ENCODE results near the gene SMYD4.
A peak's percentile ranks its signal among the peaks of the same experiment; 100 is the strongest.
"Not testable (repeated sequence)": the region's sequence is repeated elsewhere in the genome, so short reads cannot be mapped to it uniquely, and the experiment has no call there.

SMYD4 gene

DNA sequence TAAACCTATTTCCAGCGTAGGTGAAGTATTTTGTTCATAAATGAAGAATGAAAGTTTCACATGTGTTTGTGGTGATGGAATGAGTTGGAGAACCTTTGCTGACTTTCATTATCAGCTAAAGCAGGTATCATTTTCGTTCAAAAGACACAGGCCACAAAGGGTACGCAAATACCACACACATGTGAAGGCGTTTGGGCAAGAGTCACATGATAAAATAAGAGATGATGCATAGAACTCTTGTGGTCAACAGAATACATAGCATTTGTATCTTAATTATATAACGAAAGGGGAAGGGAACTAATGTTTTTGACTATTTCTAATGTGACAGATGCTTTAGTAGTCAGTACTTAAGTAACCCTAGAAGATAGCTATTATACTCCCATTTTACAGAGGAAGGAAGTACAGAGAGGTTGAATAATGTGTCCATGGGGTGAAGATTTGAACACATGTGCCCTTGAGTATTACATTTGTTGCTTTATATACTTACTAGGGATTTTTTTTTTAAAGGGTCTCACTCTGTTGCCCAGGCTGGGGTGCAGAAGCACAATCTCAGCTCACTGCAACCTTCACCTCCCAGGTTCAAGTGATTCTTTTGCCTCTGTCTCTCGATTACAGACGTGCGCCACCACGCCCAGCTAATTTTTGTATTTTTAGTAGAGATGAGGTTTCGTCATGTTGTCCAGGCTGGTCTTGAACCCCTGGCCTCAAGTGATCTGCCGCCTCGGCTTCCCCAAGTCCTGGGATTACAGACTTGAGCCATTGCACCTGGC is 4.9 kb upstream of the SMYD4 start:
- TF ChIP-seq, protein P1, sequence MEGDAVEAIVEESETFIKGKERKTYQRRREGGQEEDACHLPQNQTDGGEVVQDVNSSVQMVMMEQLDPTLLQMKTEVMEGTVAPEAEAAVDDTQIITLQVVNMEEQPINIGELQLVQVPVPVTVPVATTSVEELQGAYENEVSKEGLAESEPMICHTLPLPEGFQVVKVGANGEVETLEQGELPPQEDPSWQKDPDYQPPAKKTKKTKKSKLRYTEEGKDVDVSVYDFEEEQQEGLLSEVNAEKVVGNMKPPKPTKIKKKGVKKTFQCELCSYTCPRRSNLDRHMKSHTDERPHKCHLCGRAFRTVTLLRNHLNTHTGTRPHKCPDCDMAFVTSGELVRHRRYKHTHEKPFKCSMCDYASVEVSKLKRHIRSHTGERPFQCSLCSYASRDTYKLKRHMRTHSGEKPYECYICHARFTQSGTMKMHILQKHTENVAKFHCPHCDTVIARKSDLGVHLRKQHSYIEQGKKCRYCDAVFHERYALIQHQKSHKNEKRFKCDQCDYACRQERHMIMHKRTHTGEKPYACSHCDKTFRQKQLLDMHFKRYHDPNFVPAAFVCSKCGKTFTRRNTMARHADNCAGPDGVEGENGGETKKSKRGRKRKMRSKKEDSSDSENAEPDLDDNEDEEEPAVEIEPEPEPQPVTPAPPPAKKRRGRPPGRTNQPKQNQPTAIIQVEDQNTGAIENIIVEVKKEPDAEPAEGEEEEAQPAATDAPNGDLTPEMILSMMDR (IDR thresholded peaks at IDR 0.05; ENCODE audit: low read depth, low read length, missing control alignments): no peak
- H3K4me3 ChIP-seq (ENCODE audit: low read depth, low read length): no peak overlapping the region
- peak; percentile 89 for DNase-seq (ENCODE audit: low read depth)

DNA sequence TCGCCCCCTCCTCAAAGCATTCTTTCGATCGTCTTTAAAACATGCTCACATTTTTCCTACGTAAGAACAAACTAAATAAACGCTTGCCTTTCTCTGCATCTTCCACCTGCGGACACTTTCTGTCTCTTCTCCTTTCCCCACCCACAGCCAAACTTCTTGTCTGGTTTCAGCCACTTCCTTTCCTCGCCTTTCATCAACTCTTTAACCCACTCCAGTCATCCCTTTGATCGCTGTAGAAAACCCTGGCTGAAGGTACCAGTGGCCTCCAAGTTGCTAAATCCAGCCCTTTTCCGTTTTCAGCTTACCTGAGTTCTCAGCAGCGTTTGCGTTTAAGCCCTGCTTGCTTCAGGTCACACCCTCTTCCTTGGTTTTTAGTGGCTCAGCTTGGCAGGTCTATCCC is 586 bp upstream of the SMYD4 start:
- peak overlapping the region; percentile 94 for H3K4me3 ChIP-seq (ENCODE audit: low read depth, low read length)
- TF ChIP-seq, protein P1 (IDR thresholded peaks at IDR 0.05; ENCODE audit: low read depth, low read length, missing control alignments): no peak
- no peak for DNase-seq (ENCODE audit: low read depth)

DNA sequence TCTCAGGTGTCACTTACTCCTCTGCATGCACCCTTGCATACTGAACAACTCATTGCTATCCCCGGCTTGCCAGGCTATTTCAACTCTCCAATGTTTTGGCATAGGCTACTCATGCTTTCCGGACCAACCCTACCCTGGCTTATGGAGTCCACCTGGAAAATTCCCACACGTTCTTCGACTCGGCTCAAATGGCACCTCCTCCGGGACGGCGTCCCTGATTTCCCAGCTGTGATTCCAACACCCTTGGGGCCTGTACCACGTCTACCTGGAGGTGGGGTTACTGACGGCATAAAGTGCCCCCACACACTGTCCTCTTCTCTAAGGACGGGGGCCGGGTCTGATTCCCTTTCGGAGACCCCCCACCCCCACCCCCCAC is 498 bp downstream of the SMYD4 start:
- no peak for DNase-seq (ENCODE audit: low read depth)
- TF ChIP-seq, protein P1 (IDR thresholded peaks at IDR 0.05; ENCODE audit: low read depth, low read length, missing control alignments): no peak
- peak overlapping the region; percentile 94 for H3K4me3 ChIP-seq (ENCODE audit: low read depth, low read length)

DNA sequence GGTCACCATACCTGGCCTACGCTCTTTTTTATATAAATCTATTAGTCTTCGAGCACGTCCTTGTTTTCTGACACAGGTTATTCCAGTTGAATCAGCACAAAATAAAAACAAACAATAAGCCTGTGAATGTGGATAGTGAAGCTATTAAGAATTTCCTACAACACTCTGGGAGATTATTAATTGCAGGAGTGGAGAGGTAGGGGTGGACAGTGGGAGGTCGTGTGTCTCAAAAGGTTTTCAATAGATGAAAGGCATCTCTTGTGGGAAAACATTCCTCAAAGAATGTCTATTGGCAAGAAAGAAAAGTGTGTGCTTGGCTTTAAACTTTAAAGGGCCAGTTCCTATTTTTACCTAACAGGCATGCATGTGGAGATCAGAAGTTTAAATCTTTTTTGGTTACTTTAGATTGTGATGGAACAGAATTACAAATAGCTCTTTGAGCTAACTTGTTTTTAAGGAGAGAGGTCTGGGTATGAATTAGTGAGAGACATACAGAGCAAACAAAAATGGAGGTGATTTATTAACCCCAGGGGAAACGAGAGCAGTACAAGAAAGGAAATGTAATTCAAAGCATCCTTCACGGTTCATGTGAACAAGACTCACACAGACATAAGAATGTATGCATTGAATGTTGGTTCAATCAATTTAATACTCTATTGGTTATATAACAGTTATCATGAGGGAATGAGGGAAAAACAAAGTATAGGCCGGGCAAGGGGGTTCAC is 9.0 kb downstream of the SMYD4 start:
- no peak for DNase-seq (ENCODE audit: low read depth)
- TF ChIP-seq, protein P1 (IDR thresholded peaks at IDR 0.05; ENCODE audit: low read depth, low read length, missing control alignments): no peak
- H3K4me3 ChIP-seq (ENCODE audit: low read depth, low read length): no peak overlapping the region

DNA sequence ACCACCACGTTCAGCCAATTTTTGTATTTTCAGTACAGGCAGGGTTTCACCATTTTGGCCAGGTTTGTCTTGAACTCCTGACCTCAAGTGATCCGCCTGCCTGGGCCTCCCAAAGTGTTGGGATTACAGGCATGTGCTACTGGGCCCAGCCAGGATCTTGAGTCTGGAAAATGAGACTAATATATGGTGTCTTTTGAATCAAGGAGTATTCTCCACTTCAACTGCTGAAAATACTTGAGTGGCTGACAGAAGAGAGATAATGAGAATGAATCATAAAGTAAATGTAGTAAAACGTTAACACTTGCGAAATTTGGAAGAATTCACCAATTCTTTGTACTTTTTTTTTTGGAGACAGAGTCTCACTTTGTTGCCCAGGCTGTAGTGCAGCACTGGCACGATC is 16.6 kb downstream of the SMYD4 start:
- DNase-seq (ENCODE audit: low read depth): no peak
- TF ChIP-seq, protein P1 (IDR thresholded peaks at IDR 0.05; ENCODE audit: low read depth, low read length, missing control alignments): no peak
- no peak overlapping the region for H3K4me3 ChIP-seq (ENCODE audit: low read depth, low read length)

DNA sequence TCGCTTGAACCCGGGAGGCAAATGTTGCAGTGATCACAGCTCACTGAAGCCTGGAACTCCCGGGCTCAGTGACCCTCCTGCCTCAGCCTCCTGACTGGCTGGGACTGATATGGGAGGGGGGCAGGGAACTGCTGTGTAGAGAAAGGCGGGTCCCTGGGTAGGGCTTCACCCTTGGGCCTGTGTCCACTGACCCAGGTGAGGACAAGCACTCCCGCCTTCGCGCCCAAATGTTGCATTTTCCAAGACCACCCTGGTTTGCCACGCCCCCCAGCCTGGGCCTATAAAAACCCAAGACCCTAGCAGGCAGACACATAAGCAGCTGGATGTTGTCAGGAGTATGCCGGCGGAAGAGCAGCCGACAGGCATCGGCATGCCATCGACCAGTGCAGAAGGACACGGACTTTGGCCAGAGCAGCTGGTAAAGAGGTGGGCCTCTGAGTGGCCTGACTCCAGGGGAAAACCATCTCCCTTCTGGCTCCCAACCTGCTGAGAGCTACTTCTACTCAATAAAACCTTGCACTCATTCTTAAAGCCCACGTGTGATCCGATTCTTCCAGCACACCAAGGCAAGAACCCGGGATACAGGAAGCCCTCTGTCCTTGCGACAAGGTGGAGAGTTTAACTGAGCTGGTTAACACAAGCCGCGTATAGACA is 19.1 kb downstream of the SMYD4 start:
- DNase-seq (ENCODE audit: low read depth): no peak
- TF ChIP-seq, protein P1 (IDR thresholded peaks at IDR 0.05; ENCODE audit: low read depth, low read length, missing control alignments): no peak
- no peak overlapping the region for H3K4me3 ChIP-seq (ENCODE audit: low read depth, low read length)

DNA sequence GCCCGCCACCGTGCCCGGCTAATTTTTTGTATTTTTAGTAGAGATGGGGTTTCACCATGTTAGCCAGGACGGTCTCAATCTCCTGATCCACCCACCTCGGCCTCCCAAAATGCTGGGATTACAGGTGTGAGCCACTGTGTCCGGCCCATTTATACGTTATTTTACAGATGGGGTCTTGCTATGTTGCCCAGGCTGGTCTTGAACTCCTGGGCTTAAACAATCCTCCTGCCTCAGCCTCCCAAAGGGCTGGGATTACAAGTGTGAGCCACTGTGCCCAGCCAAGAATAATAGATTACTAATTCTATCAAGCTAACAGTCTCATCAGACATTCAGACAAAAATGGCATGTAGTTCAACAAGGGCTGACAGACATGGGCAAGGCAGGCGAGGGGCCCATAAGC is 19.9 kb downstream of the SMYD4 start:
- not testable (repeated sequence) for H3K4me3 ChIP-seq (ENCODE audit: low read depth, low read length); DNase-seq (ENCODE audit: low read depth)
